COLO668 (cell line): ENCODE results near the gene EHMT1.
"Not testable (repeated sequence)": the region's sequence is repeated elsewhere in the genome, so short reads cannot be mapped to it uniquely, and the experiment has no call there.

Source experiments
- DNase-seq: peaks from one replicate; lab custom pipeline; 2025; ENCODE audit not compliant: unreplicated experiment; lab: John Stamatoyannopoulos, UW

The EHMT1 gene

DNA sequence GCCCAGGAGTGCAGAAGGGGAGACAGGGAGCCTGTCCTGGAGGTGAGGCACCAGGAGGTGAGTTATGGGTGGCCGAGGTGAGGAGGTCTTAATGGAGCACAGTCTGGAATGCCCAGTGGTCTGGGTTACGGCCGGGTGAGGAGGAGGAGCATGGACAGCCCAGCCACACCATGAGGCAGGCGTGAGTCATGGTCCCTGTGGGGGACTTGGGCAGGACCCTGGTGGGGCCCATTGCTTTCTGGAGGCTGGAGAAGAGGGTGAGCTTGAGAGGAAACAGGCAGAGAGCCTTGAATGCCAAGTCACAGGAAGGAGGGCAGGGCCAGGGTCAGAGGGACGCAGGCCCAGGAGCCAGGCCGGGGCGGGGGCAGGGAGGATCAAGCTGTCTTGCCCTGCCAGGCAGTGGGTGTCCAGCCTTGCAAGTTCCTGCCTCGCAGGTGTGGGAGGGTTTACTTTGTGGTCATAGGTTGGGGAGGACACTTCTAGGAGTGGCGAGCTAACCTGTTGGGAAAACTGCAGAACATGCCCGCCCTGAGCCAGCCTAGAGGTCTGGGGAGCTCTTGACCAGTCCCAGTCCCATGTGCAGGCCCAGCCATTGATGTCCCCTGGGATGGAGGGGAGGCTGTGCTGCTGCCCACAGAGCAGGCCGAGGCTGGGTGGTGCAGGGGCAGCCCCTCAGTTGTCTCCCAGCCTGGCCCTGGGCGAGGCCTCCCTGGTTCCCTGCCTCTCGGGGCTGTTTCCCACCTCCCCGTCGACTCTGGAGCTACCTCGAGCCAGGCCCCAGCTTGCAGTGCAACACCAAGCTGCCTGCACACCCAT lies 261.6 kb downstream of the EHMT1 start:
- no peak for DNase-seq

DNA sequence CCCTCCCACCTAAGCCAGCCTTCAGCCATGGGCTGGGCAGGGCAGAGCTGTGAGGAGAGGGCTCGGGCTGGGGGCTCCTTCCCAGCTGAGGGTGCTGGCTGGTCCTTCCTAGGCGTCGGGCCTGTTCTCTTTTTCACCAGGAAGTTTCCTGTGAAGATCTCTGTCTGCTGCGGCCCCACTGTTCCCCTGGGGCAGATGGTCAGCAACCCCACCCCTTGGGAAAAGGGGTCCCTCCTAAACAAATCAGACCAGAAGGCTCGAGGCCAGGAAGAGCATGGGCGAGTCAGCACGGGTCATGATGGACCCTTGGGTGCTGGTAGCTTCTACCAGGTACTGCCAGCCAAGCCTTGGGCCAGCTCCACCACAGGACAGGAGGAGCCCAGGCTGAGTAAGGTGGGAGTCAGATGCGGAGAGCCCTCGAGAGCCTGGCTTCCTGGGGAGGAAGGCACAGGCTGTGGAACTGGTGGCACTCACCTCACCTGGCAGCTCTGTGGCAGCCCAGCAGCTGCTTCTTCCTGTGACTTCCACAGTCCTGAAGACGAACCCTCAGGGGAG lies 262.2 kb downstream of the EHMT1 start:
- no peak for DNase-seq

DNA sequence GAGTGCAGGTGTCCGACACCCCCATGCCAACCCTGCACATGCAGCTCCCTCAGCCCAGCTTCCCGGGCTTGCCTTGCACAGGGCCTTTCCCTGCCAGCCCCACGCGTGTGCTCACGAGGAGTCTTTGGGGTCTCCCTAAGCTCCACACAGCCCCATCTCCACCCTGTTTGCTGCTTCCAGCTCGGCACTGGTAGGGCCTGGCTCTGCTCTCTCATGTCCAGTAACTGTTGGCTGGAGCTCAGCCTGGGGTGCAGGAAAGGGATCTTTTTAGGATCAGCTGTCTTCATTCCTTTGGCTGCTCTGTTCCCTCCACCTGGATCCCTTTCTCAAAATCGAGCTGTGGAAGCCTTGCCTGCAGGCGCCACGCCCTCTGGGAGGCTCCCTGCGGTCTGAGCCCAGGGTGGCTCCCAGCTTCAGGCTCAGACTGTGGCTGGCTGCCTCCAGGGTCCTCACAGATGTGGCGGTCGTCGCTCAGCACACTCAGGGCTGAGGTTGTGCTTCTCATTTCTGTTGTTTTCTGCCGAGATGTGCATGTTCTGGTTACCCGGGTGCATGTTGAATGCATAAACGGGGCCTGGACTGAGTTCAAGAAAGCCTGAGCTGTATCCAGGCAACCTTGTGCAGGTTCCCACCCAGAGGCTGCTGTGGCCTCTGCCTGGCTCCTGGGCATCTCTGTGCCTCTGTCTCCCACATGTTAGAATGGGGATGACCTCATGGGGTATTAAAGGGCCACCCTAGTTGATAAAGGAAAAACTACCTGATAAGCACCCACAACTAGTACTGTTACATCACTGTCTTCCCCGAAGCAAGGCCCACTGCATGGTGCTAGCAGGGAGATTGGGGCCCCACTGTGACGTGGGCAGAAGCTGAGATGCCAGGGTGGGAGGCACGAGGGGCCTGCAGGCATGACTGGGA lies 263.0 kb downstream of the EHMT1 start:
- no peak for DNase-seq

DNA sequence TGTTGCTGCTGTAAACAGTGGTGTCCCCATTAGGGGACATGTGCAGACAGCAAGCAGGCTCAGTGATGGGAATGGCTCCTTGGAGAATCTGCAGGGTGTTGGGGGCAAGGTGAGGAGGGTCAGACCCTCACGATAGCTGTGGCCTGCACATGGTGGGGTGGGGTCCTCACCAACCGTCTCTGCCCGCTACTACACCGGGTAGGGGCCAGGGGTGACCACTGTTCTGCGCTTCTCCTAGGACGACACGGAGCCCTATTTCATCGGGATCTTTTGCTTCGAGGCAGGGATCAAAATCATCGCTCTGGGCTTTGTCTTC lies 263.7 kb downstream of the EHMT1 start:
- no peak for DNase-seq

DNA sequence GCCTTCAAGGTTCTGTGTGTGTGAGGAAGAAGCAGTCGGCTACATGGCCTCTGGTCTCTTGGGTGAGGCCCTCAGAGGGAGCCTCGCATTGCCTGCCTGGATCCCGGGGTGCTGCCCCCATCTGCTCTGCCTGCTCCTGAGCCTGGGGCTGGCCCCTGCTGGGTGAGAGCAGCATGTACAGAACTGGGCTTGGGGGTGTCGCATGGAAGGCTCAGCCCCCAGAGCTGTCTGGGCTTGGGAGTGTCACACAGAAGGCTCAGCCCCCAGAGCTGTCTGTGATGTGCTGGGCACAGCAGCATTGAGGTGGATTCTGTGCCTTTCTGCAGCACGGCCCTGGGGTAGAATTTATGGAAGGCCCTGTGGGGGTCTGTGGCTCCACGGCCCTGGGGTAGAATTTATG lies 265.2 kb downstream of the EHMT1 start:
- DNase-seq, result not testable (repeated sequence)

DNA sequence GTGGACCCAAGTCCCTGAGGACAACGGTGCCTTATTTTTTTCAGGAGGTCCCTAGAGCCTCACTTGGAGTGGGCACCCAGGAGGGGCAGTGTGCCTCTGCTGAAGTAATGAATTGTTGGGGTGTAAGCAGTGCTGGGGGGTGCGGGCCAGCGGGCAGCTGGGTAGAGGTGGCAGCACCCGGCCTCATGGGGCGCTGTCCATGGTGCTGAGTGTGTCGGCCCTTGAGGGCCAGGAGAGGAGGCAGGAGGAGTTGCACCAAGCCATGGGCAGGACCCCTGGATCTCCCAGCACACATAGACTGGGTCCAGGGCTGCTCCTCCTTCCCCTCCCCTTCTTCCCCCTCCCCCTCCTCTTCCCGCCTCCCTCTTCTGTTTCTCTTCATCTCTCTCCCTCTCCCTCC lies 265.7 kb downstream of the EHMT1 start:
- DNase-seq, result not testable (repeated sequence)

DNA sequence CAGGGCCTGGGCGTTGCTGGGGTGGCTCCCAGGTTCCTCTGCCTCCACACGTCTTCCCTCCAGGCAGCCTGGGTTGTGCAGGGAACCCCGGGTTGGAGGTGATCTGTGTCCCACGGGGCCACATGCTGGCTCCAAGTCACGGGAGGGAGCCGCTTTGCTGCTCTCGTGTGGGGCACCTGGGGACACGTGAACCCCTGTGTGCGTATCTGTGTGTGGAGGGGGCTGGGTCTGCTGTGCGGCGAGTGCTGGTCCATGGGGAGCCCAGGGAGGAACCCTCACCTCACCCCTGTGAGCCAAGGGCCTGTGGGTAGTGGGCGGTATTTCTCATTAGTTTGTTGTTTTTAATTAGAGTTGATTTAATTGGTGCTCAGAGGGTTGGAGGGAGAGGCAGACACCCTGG lies 266.3 kb downstream of the EHMT1 start:
- not testable (repeated sequence) for DNase-seq
